ENCODE results near the gene FRMPD4. TPM values are rescaled to one million over a fixed set of nuclear protein-coding genes. Genes with fewer than 3 reads are reported as not detected.

FRMPD4 gene
- total and polyA plus RNA-seq, 2 of the 13 experiments (the other 11 are each of a cell fraction or from before 2014, with no cell fraction given): not detected

GRCh38 chrX:12701628-12702027, 563.4 kb downstream of the FRMPD4 start (continued):
- peak; percentile 75 for TF ChIP-seq CTCF (CRISPR knock-in tag; IDR thresholded peaks at IDR 0.05)

- H3K4me1 ChIP-seq (ENCODE audit: insufficient read depth, low read length): no peaks in the 10 kb centered on the region
- intact Hi-C loops (cut with micrococcal nuclease; ENCODE audit: unreplicated experiment) (loop anchor here (2.0 kb wide), 1 partner anchor 198 kb away; no protein-coding TSS in a partner anchor), in situ Hi-C loops (cut with HindIII; ENCODE audit: extremely low pct_ligation_motif_present, low pct_unique_long_range_greater_than_20kb) (no loop called here)
- H3K27me3 ChIP-seq (ENCODE audit: control insufficient read depth in 1 of 2, insufficient read depth in 2 of 2, low read length in 2 of 2): no peaks in the 10 kb centered on the region
- no peak overlapping the region for H3K27ac ChIP-seq (ENCODE audit: extremely low read length, insufficient read depth, low read length)
- no peak overlapping the region for H3K9ac ChIP-seq (ENCODE audit: insufficient read depth, low read depth, low read length)
- H2AFZ ChIP-seq (ENCODE audit: low read length): no peak overlapping the region
- H3K4me3 ChIP-seq (replicated peaks in 1 of 3; ENCODE audit: insufficient read depth in 1 of 3, low read depth in 2 of 3, low read length in 3 of 3): no peak overlapping the region
- no peaks in the 10 kb centered on the region for H3K36me3 ChIP-seq (replicated peaks in 1 of 2; ENCODE audit: control insufficient read depth in 1 of 2, insufficient read depth in 2 of 2, low read length in 2 of 2)
- FAIRE-seq (no peak), ATAC-seq (no peak; the same call in 2 of the 3 replicates), DNase-seq (ENCODE audit: low spot score) (peak; percentile 1)
- POLR2A ChIA-PET: no interaction called here
- H4K20me1 ChIP-seq (ENCODE audit: insufficient read depth, low read length): no peaks in the 10 kb centered on the region
- WGBS (ENCODE audit: low lambda C conversion rate): 33% methylated on average over 3 of the region's 3 CpGs
- no peaks in the 10 kb centered on the region for H3K79me2 ChIP-seq (ENCODE audit: insufficient read depth, low read length)
- no peaks in the 10 kb centered on the region for H3K9me3 ChIP-seq (ENCODE audit: low read length)
- TF ChIP-seq CTCF (CRISPR knock-in tag; IDR thresholded peaks at IDR 0.05) (peak; percentile 25; the same call in 1 of the 2 replicates), SIX1 (CRISPR knock-in tag; IDR thresholded peaks at IDR 0.05; ENCODE audit: borderline replicate concordance) (no peak), ZNF235 (CRISPR knock-in tag; IDR thresholded peaks at IDR 0.05; ENCODE audit: borderline replicate concordance) (no peak), HDAC6 (IDR thresholded peaks at IDR 0.05; ENCODE audit: low read depth, low read length) (no peak), ZNF251 (CRISPR knock-in tag; IDR thresholded peaks at IDR 0.05) (no peak)
- TF ChIP-seq, protein P1, sequence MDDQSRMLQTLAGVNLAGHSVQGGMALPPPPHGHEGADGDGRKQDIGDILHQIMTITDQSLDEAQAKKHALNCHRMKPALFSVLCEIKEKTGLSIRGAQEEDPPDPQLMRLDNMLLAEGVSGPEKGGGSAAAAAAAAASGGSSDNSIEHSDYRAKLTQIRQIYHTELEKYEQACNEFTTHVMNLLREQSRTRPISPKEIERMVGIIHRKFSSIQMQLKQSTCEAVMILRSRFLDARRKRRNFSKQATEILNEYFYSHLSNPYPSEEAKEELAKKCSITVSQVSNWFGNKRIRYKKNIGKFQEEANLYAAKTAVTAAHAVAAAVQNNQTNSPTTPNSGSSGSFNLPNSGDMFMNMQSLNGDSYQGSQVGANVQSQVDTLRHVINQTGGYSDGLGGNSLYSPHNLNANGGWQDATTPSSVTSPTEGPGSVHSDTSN (CRISPR knock-in tag; IDR thresholded peaks at IDR 0.05; ENCODE audit: borderline replicate concordance): no peak
- BruUV-seq (replicated peaks): no TSS peak
- CTCF ChIA-PET (ENCODE audit: low intra/inter-chr PET ratio, low total read pairs): interaction anchor here (1.1 kb wide), 1 partner anchor 623 kb away, joined by 6 read pairs; no protein-coding TSS in a partner anchor
- H3K4me2 ChIP-seq (ENCODE audit: low read depth, low read length): no peak overlapping the region
These were observed 564.3 kb downstream of the FRMPD4 start for GRCh38 chrX:12702509-12703091.

Data from HepG2 (cell line).